Subcutaneous abdominal adipose tissue (tissue), 5 donors: ENCODE results near the gene TFR2.

ENCODE experiments used
- H3K27ac ChIP-seq: one replicate; pipeline ENCODE4 v1.7.0; 2013; ENCODE audit warnings: low read depth, mild to moderate bottlenecking, inconsistent platforms, low read length, moderate library complexity
- H3K27me3 ChIP-seq, 5 donors: one replicate each; pipeline ENCODE4 v1.7.0; 2013; ENCODE audit warnings: low read length in 5 of 5, inconsistent platforms in 1 of 5; ENCODE audit not compliant: control insufficient read depth in 5 of 5, insufficient read depth in 4 of 5
- H3K36me3 ChIP-seq, 5 donors: one replicate each; pipeline ENCODE4 v1.7.0; 2013; ENCODE audit warnings: low read length in 5 of 5; ENCODE audit not compliant: control insufficient read depth in 5 of 5, insufficient read depth in 5 of 5
- H3K4me1 ChIP-seq, 5 donors: one replicate each; pipeline ENCODE4 v1.7.0; 2013; ENCODE audit warnings: low read length in 5 of 5, mild to moderate bottlenecking in 3 of 5, moderate library complexity in 1 of 5; ENCODE audit not compliant: control insufficient read depth in 5 of 5, insufficient read depth in 5 of 5
- H3K4me3 ChIP-seq, 5 donors: one replicate each; pipeline ENCODE4 v1.7.0; 2013; ENCODE audit warnings: low read length in 5 of 5, low read depth in 1 of 5
- H3K9ac ChIP-seq, 5 donors: one replicate each; pipeline ENCODE4 v1.7.0; 2013; ENCODE audit warnings: low read length in 5 of 5, mild to moderate bottlenecking in 4 of 5, moderate library complexity in 3 of 5
- H3K9me3 ChIP-seq, 5 donors: one replicate each; pipeline ENCODE4 v1.7.0; 2013; ENCODE audit warnings: low read length in 5 of 5; ENCODE audit not compliant: control insufficient read depth in 5 of 5
- donor health status: healthy.
- donor health status: healthy.
- donor health status: healthy.
- donor health status: healthy.
- donor health status: healthy.

Gene TFR2

GRCh38 chr7:100654908-100655831 lies 13.8 kb upstream of the TFR2 start:
- Histone ChIP-seq H3K27ac (no peak overlapping the region), H3K27me3 (peaks cover 18 to 37% (median 32%) of the 10 kb centered on the region in 5 donors), H3K36me3 (no peaks in the 10 kb centered on the region), H3K9me3 (no peaks in the 10 kb centered on the region), H3K4me1 (peaks cover 0 to 6% (median 0%) of the 10 kb centered on the region in 5 donors), H3K9ac (no peak overlapping the region), H3K4me3 (no peak overlapping the region)

- H3K36me3 ChIP-seq = no peaks in the 10 kb centered on the region
- H3K9me3 ChIP-seq = no peaks in the 10 kb centered on the region
- H3K4me1 ChIP-seq = no peaks in the 10 kb centered on the region
- no peak overlapping the region for H3K27ac ChIP-seq
- H3K4me3 ChIP-seq = no peak overlapping the region
- H3K9ac ChIP-seq = no peak overlapping the region
- H3K27me3 ChIP-seq = peaks cover 13 to 39% (median 22%) of the 10 kb centered on the region in 5 donors
These were observed 8.6 kb upstream of the TFR2 start for GRCh38 chr7:100649826-100650565.

GRCh38 chr7:100642534-100642907 lies 1.2 kb upstream of the TFR2 start:
- H3K27me3 ChIP-seq = peaks cover 9 to 33% (median 25%) of the 10 kb centered on the region in 5 donors

GRCh38 chr7:100641860-100642533 lies 645 bp upstream of the TFR2 start:
- no peaks in the 10 kb centered on the region for H3K9me3 ChIP-seq
- no peaks in the 10 kb centered on the region for H3K4me1 ChIP-seq
- no peak overlapping the region for H3K27ac ChIP-seq
- no peak overlapping the region for H3K9ac ChIP-seq
- H3K27me3 ChIP-seq = peaks cover 6 to 30% (median 22%) of the 10 kb centered on the region in 5 donors
- H3K4me3 ChIP-seq = no peak overlapping the region
- no peaks in the 10 kb centered on the region for H3K36me3 ChIP-seq

More at GRCh38 chr7:100642534-100642907, 1.2 kb upstream of the TFR2 start:
- no peak overlapping the region for H3K27ac ChIP-seq
- no peaks in the 10 kb centered on the region for H3K9me3 ChIP-seq
- H3K4me3 ChIP-seq = no peak overlapping the region
- H3K36me3 ChIP-seq = no peaks in the 10 kb centered on the region
- H3K9ac ChIP-seq = no peak overlapping the region
- H3K4me1 ChIP-seq = no peaks in the 10 kb centered on the region

- Histone ChIP-seq H3K9ac (no peak overlapping the region), H3K9me3 (no peaks in the 10 kb centered on the region), H3K27ac (no peak overlapping the region), H3K36me3 (no peaks in the 10 kb centered on the region), H3K4me1 (no peaks in the 10 kb centered on the region), H3K27me3 (peaks cover 8 to 22% (median 18%) of the 10 kb centered on the region in 5 donors), H3K4me3 (no peak overlapping the region)
These were observed 573 bp downstream of the TFR2 start for GRCh38 chr7:100640517-100641440.

GRCh38 chr7:100639995-100640516 lies 1.3 kb downstream of the TFR2 start:
- no peak overlapping the region for H3K27ac ChIP-seq
- no peaks in the 10 kb centered on the region for H3K9me3 ChIP-seq
- no peak overlapping the region for H3K4me3 ChIP-seq
- H3K36me3 ChIP-seq = no peaks in the 10 kb centered on the region
- H3K4me1 ChIP-seq = no peaks in the 10 kb centered on the region
- H3K27me3 ChIP-seq = peaks cover 8 to 22% (median 18%) of the 10 kb centered on the region in 5 donors
- no peak overlapping the region for H3K9ac ChIP-seq

GRCh38 chr7:100632951-100633717 lies 8.2 kb downstream of the TFR2 start:
- H3K9ac ChIP-seq = peak overlapping the region in 2 of 5 donors; percentile 56 to 68
- H3K4me3 ChIP-seq = peak overlapping the region in 4 of 5 donors; percentile 39 to 64 (median 50)
- no peaks in the 10 kb centered on the region for H3K9me3 ChIP-seq
- no peak overlapping the region for H3K27ac ChIP-seq
- H3K27me3 ChIP-seq = peaks cover 6 to 21% (median 11%) of the 10 kb centered on the region in 5 donors
- H3K4me1 ChIP-seq = peaks cover 0 to 12% (median 8%) of the 10 kb centered on the region in 5 donors
- H3K36me3 ChIP-seq = no peaks in the 10 kb centered on the region

- Histone ChIP-seq H3K4me3 (no peak overlapping the region), H3K27me3 (peaks cover 12 to 27% (median 20%) of the 10 kb centered on the region in 5 donors), H3K9ac (no peak overlapping the region), H3K36me3 (no peaks in the 10 kb centered on the region), H3K27ac (no peak overlapping the region), H3K4me1 (peaks cover 0 to 22% (median 16%) of the 10 kb centered on the region in 5 donors), H3K9me3 (no peaks in the 10 kb centered on the region)
These were observed 11.3 kb downstream of the TFR2 start for GRCh38 chr7:100630066-100630465.
